Measurements from ENCODE around the gene ZFYVE28.

The ZFYVE28 gene

DNA sequence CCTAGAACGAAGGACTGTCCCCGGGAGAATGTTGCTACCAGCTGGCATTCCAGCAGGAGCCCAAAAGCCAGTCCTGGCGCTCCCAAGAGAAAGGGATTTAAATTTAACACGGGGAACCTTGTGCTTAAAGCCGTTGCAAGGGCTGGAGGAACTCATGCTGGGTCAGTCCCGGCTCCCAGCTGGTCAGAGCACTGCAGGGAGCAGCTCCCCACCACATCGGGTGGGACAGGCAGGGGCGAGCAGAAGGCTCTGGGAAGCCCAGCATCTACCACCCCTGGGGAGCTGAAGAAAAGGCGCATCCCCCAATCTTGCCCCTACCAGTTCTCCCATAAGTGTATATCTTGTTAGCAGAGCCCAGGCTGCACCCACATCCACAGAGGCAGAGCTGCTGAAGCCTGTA, 16.0 kb upstream of the ZFYVE28 start:
- TF ChIP-seq, protein P1, sequence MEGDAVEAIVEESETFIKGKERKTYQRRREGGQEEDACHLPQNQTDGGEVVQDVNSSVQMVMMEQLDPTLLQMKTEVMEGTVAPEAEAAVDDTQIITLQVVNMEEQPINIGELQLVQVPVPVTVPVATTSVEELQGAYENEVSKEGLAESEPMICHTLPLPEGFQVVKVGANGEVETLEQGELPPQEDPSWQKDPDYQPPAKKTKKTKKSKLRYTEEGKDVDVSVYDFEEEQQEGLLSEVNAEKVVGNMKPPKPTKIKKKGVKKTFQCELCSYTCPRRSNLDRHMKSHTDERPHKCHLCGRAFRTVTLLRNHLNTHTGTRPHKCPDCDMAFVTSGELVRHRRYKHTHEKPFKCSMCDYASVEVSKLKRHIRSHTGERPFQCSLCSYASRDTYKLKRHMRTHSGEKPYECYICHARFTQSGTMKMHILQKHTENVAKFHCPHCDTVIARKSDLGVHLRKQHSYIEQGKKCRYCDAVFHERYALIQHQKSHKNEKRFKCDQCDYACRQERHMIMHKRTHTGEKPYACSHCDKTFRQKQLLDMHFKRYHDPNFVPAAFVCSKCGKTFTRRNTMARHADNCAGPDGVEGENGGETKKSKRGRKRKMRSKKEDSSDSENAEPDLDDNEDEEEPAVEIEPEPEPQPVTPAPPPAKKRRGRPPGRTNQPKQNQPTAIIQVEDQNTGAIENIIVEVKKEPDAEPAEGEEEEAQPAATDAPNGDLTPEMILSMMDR (IDR thresholded peaks at IDR 0.05): no peak

GRCh38 chr4:2433609-2434350, 15.3 kb upstream of the ZFYVE28 start:
- TF ChIP-seq, protein P1 (IDR thresholded peaks at IDR 0.05): no peak

- TF ChIP-seq, protein P1 (IDR thresholded peaks at IDR 0.05): no peak
Observed at GRCh38 chr4:2432991-2433530, 14.6 kb upstream of the ZFYVE28 start.

GRCh38 chr4:2432004-2432403, 13.6 kb upstream of the ZFYVE28 start:
- TF ChIP-seq, protein P1 (IDR thresholded peaks at IDR 0.05): no peak

- TF ChIP-seq, protein P1 (IDR thresholded peaks at IDR 0.05): no peak
Observed at GRCh38 chr4:2428496-2429213, 10.2 kb upstream of the ZFYVE28 start.

DNA sequence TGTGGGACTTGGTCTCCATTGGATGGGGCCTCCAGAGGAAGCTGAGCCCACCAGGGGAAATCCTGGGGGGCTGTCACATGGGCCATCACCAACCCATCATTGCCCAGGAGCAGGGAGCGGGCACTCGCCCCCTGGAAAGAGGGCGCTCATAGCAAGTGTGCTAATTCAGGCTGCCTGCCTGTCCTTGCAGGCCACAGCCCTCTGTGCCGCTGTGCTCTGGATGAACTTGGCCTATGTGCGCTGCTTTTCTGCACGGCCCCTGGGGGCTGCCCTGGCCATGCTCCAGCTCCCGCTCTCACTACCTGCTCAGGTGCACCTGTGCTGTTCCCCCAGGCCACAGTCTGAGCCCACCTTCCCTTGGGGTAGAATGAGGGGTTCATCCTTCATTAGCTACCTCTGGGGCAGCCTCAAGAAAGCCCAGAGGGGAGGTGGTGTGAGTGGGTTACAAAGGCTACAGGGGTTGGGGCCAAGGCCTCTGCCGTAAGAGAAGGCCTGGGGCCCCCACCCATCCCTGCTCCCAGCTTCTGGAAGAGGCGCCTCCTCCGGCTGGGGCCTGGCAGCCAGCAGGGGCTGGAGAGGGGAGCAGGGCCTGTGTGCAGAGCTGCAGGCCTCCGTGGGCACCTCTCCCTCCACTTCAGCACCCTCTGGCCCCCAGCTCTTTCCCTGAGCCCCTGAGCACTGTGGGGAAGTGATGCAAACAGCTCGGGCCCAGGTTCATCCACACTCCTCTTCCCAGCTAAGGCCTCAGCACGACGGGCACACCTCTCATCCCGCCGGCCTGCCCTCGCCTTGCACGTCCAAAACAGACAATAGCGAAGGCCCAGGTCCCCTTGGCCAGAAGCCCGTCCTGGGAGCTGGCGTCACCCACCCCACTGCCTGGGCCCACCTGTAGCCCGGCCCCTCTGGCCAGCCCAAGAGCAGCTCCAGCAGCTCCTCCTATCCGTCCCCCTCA, 9.2 kb upstream of the ZFYVE28 start:
- TF ChIP-seq, protein P1 (IDR thresholded peaks at IDR 0.05): no peak

- TF ChIP-seq, protein P1 (IDR thresholded peaks at IDR 0.05): no peak
Observed at GRCh38 chr4:2426711-2427275, 8.3 kb upstream of the ZFYVE28 start.

Data from LNCAP (cell line).